Measurements from ENCODE around the gene RPP21.

The RPP21 gene

GRCh38 chr6:30315156-30315555, 29.8 kb upstream of the RPP21 start:
- H3K9me3 ChIP-seq (ENCODE audit: insufficient read depth, low read length, severe bottlenecking): no peaks in the 10 kb centered on the region
- no peak overlapping the region for H3K4me3 ChIP-seq (ENCODE audit: low read depth in 1 of 2, low read length in 2 of 2)
- peaks cover 86% of the 10 kb centered on the region for H4K20me1 ChIP-seq (ENCODE audit: insufficient read depth, low read length)
- peaks cover 92% of the 10 kb centered on the region for H3K79me2 ChIP-seq (ENCODE audit: insufficient read depth, low read length)
- ATAC-seq (ENCODE audit: insufficient read depth, low read depth) (no peak), DNase-seq (no peak)
- peaks cover 50% of the 10 kb centered on the region for H3K36me3 ChIP-seq (ENCODE audit: insufficient read depth, low read length)
- no peaks in the 10 kb centered on the region for H3K27me3 ChIP-seq (ENCODE audit: insufficient read depth, low read length, poor library complexity)
- no peak overlapping the region for H3K4me2 ChIP-seq (ENCODE audit: insufficient read depth, low read length)
- no peak overlapping the region for H3K27ac ChIP-seq (ENCODE audit: low read length)
- no peak for TF ChIP-seq EZH2 (IDR thresholded peaks at IDR 0.05; ENCODE audit: borderline replicate concordance, low read depth, low read length, severe bottlenecking)
- TF ChIP-seq, protein P1, sequence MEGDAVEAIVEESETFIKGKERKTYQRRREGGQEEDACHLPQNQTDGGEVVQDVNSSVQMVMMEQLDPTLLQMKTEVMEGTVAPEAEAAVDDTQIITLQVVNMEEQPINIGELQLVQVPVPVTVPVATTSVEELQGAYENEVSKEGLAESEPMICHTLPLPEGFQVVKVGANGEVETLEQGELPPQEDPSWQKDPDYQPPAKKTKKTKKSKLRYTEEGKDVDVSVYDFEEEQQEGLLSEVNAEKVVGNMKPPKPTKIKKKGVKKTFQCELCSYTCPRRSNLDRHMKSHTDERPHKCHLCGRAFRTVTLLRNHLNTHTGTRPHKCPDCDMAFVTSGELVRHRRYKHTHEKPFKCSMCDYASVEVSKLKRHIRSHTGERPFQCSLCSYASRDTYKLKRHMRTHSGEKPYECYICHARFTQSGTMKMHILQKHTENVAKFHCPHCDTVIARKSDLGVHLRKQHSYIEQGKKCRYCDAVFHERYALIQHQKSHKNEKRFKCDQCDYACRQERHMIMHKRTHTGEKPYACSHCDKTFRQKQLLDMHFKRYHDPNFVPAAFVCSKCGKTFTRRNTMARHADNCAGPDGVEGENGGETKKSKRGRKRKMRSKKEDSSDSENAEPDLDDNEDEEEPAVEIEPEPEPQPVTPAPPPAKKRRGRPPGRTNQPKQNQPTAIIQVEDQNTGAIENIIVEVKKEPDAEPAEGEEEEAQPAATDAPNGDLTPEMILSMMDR (IDR thresholded peaks at IDR 0.05; ENCODE audit: borderline replicate concordance, extremely low read depth, low read length, poor library complexity, severe bottlenecking): no peak
- H3K4me1 ChIP-seq (ENCODE audit: insufficient read depth, low read length): no peaks in the 10 kb centered on the region
- H2AFZ ChIP-seq (ENCODE audit: low read depth, low read length): no peak overlapping the region
- no peak overlapping the region for H3K9ac ChIP-seq (ENCODE audit: low read depth, low read length)

DNA sequence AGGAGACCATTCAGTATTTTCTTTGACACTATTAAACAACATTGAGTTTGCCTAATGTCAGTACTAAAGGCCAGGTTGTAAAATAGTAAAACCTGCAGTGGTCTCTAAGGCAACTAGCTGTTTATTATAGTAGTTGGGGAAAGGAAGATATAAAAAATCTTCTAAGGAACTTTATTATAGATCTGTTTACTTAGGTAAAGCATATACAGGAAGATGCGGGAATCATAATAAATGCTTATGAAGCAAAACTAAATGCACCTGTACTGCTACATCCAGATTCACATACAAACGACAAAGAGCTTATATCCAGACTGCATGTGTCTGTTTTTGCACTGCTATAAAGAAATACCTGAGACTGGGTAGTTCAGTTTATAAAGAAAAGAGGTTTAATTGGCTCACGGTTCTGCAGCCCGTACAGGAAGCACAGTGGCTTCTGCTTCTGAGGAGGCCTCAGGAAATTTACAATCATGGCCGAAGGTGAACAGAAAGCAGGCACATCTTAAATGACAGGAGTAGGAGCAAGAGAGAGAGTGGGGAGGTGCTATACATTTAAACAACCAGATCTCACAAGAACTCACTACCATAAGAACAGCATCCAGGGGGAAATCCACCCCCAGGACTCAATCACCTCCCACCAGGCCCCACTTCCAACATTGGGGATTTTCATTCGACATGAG, 26.9 kb upstream of the RPP21 start:
- Histone ChIP-seq H3K4me2 (ENCODE audit: insufficient read depth, low read length) (no peak overlapping the region), H3K4me1 (ENCODE audit: insufficient read depth, low read length) (0 out of 2 replicates have a peak, but pooled peaks cover 9% of the 10 kb centered on the region), H3K4me3 (ENCODE audit: low read depth in 1 of 2, low read length in 2 of 2) (no peak overlapping the region), H3K79me2 (ENCODE audit: insufficient read depth, low read length) (peaks cover 94% of the 10 kb centered on the region), H3K9ac (ENCODE audit: low read depth, low read length) (no peak overlapping the region), H3K36me3 (ENCODE audit: insufficient read depth, low read length) (peaks cover 37% of the 10 kb centered on the region), H2AFZ (ENCODE audit: low read depth, low read length) (no peak overlapping the region), H3K27ac (ENCODE audit: low read length) (no peak overlapping the region), H3K27me3 (ENCODE audit: insufficient read depth, low read length, poor library complexity) (no peaks in the 10 kb centered on the region), H4K20me1 (ENCODE audit: insufficient read depth, low read length) (peaks cover 81% of the 10 kb centered on the region), H3K9me3 (ENCODE audit: insufficient read depth, low read length, severe bottlenecking) (no peaks in the 10 kb centered on the region)
- no peak for ATAC-seq (ENCODE audit: insufficient read depth, low read depth)
- TF ChIP-seq EZH2 (IDR thresholded peaks at IDR 0.05; ENCODE audit: borderline replicate concordance, low read depth, low read length, severe bottlenecking): no peak
- TF ChIP-seq, protein P1 (IDR thresholded peaks at IDR 0.05; ENCODE audit: borderline replicate concordance, extremely low read depth, low read length, poor library complexity, severe bottlenecking): no peak
- no peak for DNase-seq

GRCh38 chr6:30319146-30319835, 25.7 kb upstream of the RPP21 start:
- Histone ChIP-seq H3K36me3 (ENCODE audit: insufficient read depth, low read length) (peaks cover 24% of the 10 kb centered on the region), H4K20me1 (ENCODE audit: insufficient read depth, low read length) (peaks cover 78% of the 10 kb centered on the region)
- TF ChIP-seq EZH2 (IDR thresholded peaks at IDR 0.05; ENCODE audit: borderline replicate concordance, low read depth, low read length, severe bottlenecking): no peak
- TF ChIP-seq, protein P1 (IDR thresholded peaks at IDR 0.05; ENCODE audit: borderline replicate concordance, extremely low read depth, low read length, poor library complexity, severe bottlenecking): no peak

More at GRCh38 chr6:30319146-30319835, 25.7 kb upstream of the RPP21 start:
- no peaks in the 10 kb centered on the region for H3K9me3 ChIP-seq (ENCODE audit: insufficient read depth, low read length, severe bottlenecking)
- H3K79me2 ChIP-seq (ENCODE audit: insufficient read depth, low read length): peaks cover 98% of the 10 kb centered on the region
- H3K9ac ChIP-seq (ENCODE audit: low read depth, low read length): no peak overlapping the region
- no peak overlapping the region for H3K4me3 ChIP-seq (ENCODE audit: low read depth in 1 of 2, low read length in 2 of 2)
- DNase-seq: no peak
- ATAC-seq (ENCODE audit: insufficient read depth, low read depth): no peak
- H3K4me1 ChIP-seq (ENCODE audit: insufficient read depth, low read length): peaks cover 20% of the 10 kb centered on the region
- no peaks in the 10 kb centered on the region for H3K27me3 ChIP-seq (ENCODE audit: insufficient read depth, low read length, poor library complexity)
- H2AFZ ChIP-seq (ENCODE audit: low read depth, low read length): no peak overlapping the region
- no peak overlapping the region for H3K27ac ChIP-seq (ENCODE audit: low read length)
- H3K4me2 ChIP-seq (ENCODE audit: insufficient read depth, low read length): no peak overlapping the region

All from DND-41 (cell line).